Testis (tissue), 3 donors: ENCODE measurements around the gene AKR1C4. TPM values are rescaled to one million over a fixed set of nuclear protein-coding genes. Genes with fewer than 3 reads are reported as not detected.

Experiments used
- DNase-seq: peaks from one replicate; pipeline ENCODE4 v3.0.0-alpha.2; 2019
- H3K27ac ChIP-seq, 2 donors: fragments of 200-600 bp; sonication (generic); one replicate each; pipeline ENCODE4 v1.5.1; 2019
- H3K27me3 ChIP-seq: fragments of 200-600 bp; sonication (generic); one replicate; pipeline ENCODE4 v1.5.1; 2019
- H3K36me3 ChIP-seq: fragments of 200-600 bp; sonication (generic); one replicate; pipeline ENCODE4 v1.5.1; 2017; ENCODE audit warnings: low read depth; ENCODE audit errors: missing control alignments
- H3K4me1 ChIP-seq: fragments of 200-600 bp; sonication (generic); one replicate; pipeline ENCODE4 v1.5.1; 2019
- H3K4me3 ChIP-seq, 2 donors: fragments of 200-600 bp; sonication (generic); one replicate each; pipeline ENCODE4 v1.5.1; 2017 to 2019
- H3K9me3 ChIP-seq: fragments of 200-600 bp; sonication (generic); one replicate; pipeline ENCODE4 v1.5.1; 2017
- CTCF ChIP-seq, 3 experiments: fragments of 450-650 bp in 2 of 3; fragments of 200-600 bp in 1 of 3; sonication (generic) in 1 of 3; IDR thresholded peaks; one replicate each; pipeline ENCODE4 v1.5.1; 2016 to 2019; ENCODE audit warnings: antibody characterized with exemption in 3 of 3, mild to moderate bottlenecking in 2 of 3, moderate library complexity in 1 of 3
- POLR2A ChIP-seq: fragments of 450-650 bp; IDR thresholded peaks from one replicate; pipeline ENCODE4 v1.6.1; 2017; ENCODE audit warnings: antibody characterized with exemption, mild to moderate bottlenecking, moderate library complexity
- WGBS, 2 donors: methylation state at CpG; one replicate each; pipeline ENCODE4 v1.1.5; 2018; 5-methylcytosine and 5-hydroxymethylcytosine counted together
- intact Hi-C: fragments of 100-400 bp; cut with DNase I; formaldehyde crosslinking; loops from one replicate; pipeline ENCODE4 v1.15.1; 2023; ENCODE audit warnings: low total_unique reads
- polyA plus RNA-seq: library from polyadenylated mRNA; stranded (reverse); fragments of 350-450 nt; fragmentation: Illumina TruSeq; extraction: RNeasy Lipid Tissue Mini Kit (QIAGEN cat#74804); gene quantifications from one replicate; pipeline ENCODE4 v1.2.3, GENCODE V29; 2014; ENCODE audit warnings: low read depth, low replicate concordance; ENCODE audit not compliant: insufficient read depth
- total RNA-seq, 2 donors: library from RNA; depleted of rRNA; stranded (reverse); fragments of >200 nt; gene quantifications; one replicate each; pipeline ENCODE4 v1.2.3, GENCODE V29; 2016

AKR1C4 gene
- total and polyA plus RNA-seq, 3 donors from 2014 or later: 0.37 to 1.9 (median 0.63) TPM

DNA sequence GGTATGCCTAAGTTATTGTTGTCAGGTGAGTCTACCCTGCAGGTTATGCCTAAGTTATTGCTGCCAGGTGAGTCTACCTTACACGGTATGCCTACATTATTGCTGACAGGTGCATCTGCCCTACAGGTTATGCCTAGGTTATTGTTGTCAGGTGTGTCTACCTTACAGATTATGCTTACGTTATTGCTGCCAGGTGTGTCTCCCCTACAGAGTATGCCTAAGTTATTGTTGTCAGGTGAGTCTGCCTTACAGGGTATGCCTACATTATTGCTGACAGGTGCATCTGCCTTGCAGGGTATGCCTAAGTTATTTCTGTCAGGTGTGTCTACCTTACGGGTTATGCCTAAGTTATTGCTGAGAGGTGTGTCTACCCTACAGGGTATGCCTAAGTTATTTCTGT is 64.2 kb downstream of the AKR1C4 start:
- no peaks in the 10 kb centered on the region for H3K4me1 ChIP-seq
- no peak overlapping the region for H3K27ac ChIP-seq
- DNase-seq: no peak
- TF ChIP-seq POLR2A (no peak), CTCF (IDR thresholded peaks at IDR 0.05) (no peak)
- no peaks in the 10 kb centered on the region for H3K27me3 ChIP-seq
- no peaks in the 10 kb centered on the region for H3K9me3 ChIP-seq
- intact Hi-C loops: no loop called here
- no peaks in the 10 kb centered on the region for H3K36me3 ChIP-seq
- WGBS, 2 donors: 91 to 94% methylated on average over 3 of the region's 3 CpGs
- H3K4me3 ChIP-seq: no peak overlapping the region

DNA sequence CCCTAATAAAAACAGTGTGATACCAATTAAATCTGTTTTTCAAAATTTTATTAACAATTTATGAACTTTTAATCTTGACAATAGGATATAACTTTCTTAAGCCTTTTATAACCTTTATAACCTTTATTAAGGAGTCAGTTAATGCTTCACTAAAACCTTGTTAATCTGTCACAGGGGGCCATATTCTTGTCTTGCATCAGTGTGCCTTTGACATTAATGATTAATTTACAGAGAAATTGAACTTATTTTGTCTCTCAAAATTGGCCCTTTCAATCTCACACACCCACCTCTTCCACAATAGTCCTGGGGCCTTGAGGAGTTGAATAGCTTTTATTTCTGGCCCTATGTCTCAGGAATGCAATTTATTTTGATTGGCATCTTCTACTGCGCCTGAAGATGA is 68.5 kb downstream of the AKR1C4 start:
- H3K27me3 ChIP-seq: no peaks in the 10 kb centered on the region
- H3K4me3 ChIP-seq: no peak overlapping the region
- no peaks in the 10 kb centered on the region for H3K9me3 ChIP-seq
- DNase-seq: no peak
- intact Hi-C loops: no loop called here
- TF ChIP-seq POLR2A (no peak), CTCF (IDR thresholded peaks at IDR 0.05) (no peak)
- H3K27ac ChIP-seq: no peak overlapping the region
- no peaks in the 10 kb centered on the region for H3K36me3 ChIP-seq
- no peaks in the 10 kb centered on the region for H3K4me1 ChIP-seq
- 92 to 97% methylated on average over 1 of the region's 1 CpG for WGBS, 2 donors

GRCh38 chr10:5266351-5266750 is 69.7 kb downstream of the AKR1C4 start:
- TF ChIP-seq CTCF (IDR thresholded peaks at IDR 0.05): no peak
- no peak for TF ChIP-seq POLR2A
- Histone ChIP-seq H3K4me1 (no peaks in the 10 kb centered on the region), H3K9me3 (no peaks in the 10 kb centered on the region), H3K27me3 (no peaks in the 10 kb centered on the region), H3K4me3 (no peak overlapping the region), H3K27ac (no peak overlapping the region), H3K36me3 (no peaks in the 10 kb centered on the region)
- intact Hi-C loops: no loop called here
- 31 to 85% methylated on average over 1 of the region's 1 CpG for WGBS, 2 donors
- DNase-seq: no peak

DNA sequence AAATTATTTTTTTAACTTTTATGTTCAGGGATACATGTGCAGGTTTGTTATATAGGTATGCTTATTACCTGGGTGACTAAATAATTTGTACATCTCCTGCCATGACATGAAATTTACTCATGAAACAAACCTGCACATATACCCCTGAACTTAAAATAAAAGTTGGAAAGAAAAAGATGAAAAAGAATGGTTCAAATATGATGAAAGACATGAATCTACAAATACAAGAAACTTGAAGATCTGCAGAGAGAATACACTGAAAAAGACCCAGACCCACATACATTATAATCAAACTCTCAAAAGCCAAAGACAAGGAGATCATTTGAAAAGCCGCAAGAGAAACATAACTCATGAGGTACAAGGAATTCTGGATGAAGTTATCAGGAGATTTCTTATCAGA is 70.2 kb downstream of the AKR1C4 start:
- H3K4me3 ChIP-seq: no peak overlapping the region
- TF ChIP-seq CTCF (IDR thresholded peaks at IDR 0.05) (no peak), POLR2A (no peak)
- WGBS, 2 donors: 97 to 100% methylated on average over 1 of the region's 1 CpG
- no peaks in the 10 kb centered on the region for H3K4me1 ChIP-seq
- no peak for DNase-seq
- H3K27ac ChIP-seq: no peak overlapping the region
- H3K9me3 ChIP-seq: no peaks in the 10 kb centered on the region
- no peaks in the 10 kb centered on the region for H3K27me3 ChIP-seq
- intact Hi-C loops: no loop called here
- H3K36me3 ChIP-seq: no peaks in the 10 kb centered on the region

- H3K4me3 ChIP-seq: no peak overlapping the region
- no peak for DNase-seq
- no peaks in the 10 kb centered on the region for H3K9me3 ChIP-seq
- H3K36me3 ChIP-seq: no peaks in the 10 kb centered on the region
- no peaks in the 10 kb centered on the region for H3K4me1 ChIP-seq
- H3K27ac ChIP-seq: no peak overlapping the region
- no peaks in the 10 kb centered on the region for H3K27me3 ChIP-seq
- intact Hi-C loops: no loop called here
- TF ChIP-seq CTCF (IDR thresholded peaks at IDR 0.05) (no peak), POLR2A (no peak)
Measured at GRCh38 chr10:5268234-5268633, 71.6 kb downstream of the AKR1C4 start.

Other genes with a start within 250 kb of the AKR1C4 start
- gene AKR1C1, start 233.4 kb upstream of the AKR1C4 start, total RNA-seq: 10 to 100 TPM; 23.2 to 26.3 TPM
- 30.8 TPM for gene AKR1C1, start 233.4 kb upstream of the AKR1C4 start, polyA plus RNA-seq
- 1 to 10 TPM; 5.8 to 8.7 TPM for gene AKR1C2, start 193.0 kb upstream of the AKR1C4 start, total RNA-seq
- gene AKR1C2, start 193.0 kb upstream of the AKR1C4 start, polyA plus RNA-seq: 35.5 TPM
- gene AKR1C3, start 102.4 kb upstream of the AKR1C4 start, total RNA-seq: 10 to 100 TPM; 15.2 to 15.6 TPM
- 21.2 TPM for gene AKR1C3, start 102.4 kb upstream of the AKR1C4 start, polyA plus RNA-seq
- gene AKR1C8, start 11.7 kb upstream of the AKR1C4 start, total RNA-seq: 1 to 10 TPM; 4.3 to 7.5 TPM
- gene AKR1C8, start 11.7 kb upstream of the AKR1C4 start, polyA plus RNA-seq: 0.33 TPM
- gene UCN3, start 168.1 kb downstream of the AKR1C4 start, total RNA-seq: not detected
- not detected for gene UCN3, start 168.1 kb downstream of the AKR1C4 start, polyA plus RNA-seq
- gene TUBAL3, start 208.0 kb downstream of the AKR1C4 start, total RNA-seq: 1 to 10 TPM in 1 of 2 donors, under 1 TPM in 1; 0.93 to 2.5 TPM
- gene TUBAL3, start 208.0 kb downstream of the AKR1C4 start, polyA plus RNA-seq: 5.3 TPM
- gene NET1, start 215.7 kb downstream of the AKR1C4 start, total RNA-seq: 10 to 100 TPM; 39.9 to 40.7 TPM
- 29.7 TPM for gene NET1, start 215.7 kb downstream of the AKR1C4 start, polyA plus RNA-seq